ENCODE results near the gene TUBGCP3.
"Not testable (repeated sequence)": the region's sequence is repeated elsewhere in the genome, so short reads cannot be mapped to it uniquely, and the experiment has no call there.

Gene TUBGCP3

GRCh38 chr13:112587764-112588489, at the start of gene TUBGCP3:
TUBGCP3 (minus strand) TSS chr13:112588153; CDS start chr13:112587980, 173 bp downstream.
- peak within 1 kb of the TSS; percentile 94 for H3K9ac ChIP-seq (ENCODE audit: insufficient read length, low read depth)
- no peaks in the 10 kb centered on the region for H3K27me3 ChIP-seq (ENCODE audit: insufficient read depth, insufficient read length)
- no peaks in the 10 kb centered on the region for H3K4me1 ChIP-seq (ENCODE audit: insufficient read depth, insufficient read length)
- peak; percentile 61 for DNase-seq (ENCODE audit: low read depth, low spot score)
- H3K4me3 ChIP-seq (ENCODE audit: insufficient read length, low read depth): peak within 1 kb of the TSS; percentile 85
- H3K36me3 ChIP-seq (ENCODE audit: insufficient read depth, insufficient read length, low read length): peaks cover 3% of the 10 kb centered on the region
- H3K9me3 ChIP-seq (ENCODE audit: insufficient read depth, low read length): 0 out of 2 replicates have a peak, but pooled peaks cover 6% of the 10 kb centered on the region
- TF ChIP-seq SUZ12 (IDR thresholded peaks at IDR 0.05; ENCODE audit: extremely low read depth, insufficient read depth, insufficient read length): no peak
- TF ChIP-seq YY1 (IDR thresholded peaks at IDR 0.05; ENCODE audit: insufficient read depth, insufficient read length): peak; percentile 68

- DNase-seq (ENCODE audit: low read depth, low spot score): no peak
- peaks cover 25% of the 10 kb centered on the region for H3K27me3 ChIP-seq (ENCODE audit: insufficient read depth, insufficient read length)
- H3K9ac ChIP-seq (ENCODE audit: insufficient read length, low read depth): no peak overlapping the region
- TF ChIP-seq ZNF274 (IDR thresholded peaks at IDR 0.05; ENCODE audit: low read depth, low read length): no peak
- H3K4me1 ChIP-seq (ENCODE audit: insufficient read depth, insufficient read length): no peaks in the 10 kb centered on the region
- H3K36me3 ChIP-seq (ENCODE audit: insufficient read depth, insufficient read length, low read length): no peaks in the 10 kb centered on the region
- no peaks in the 10 kb centered on the region for H3K9me3 ChIP-seq (ENCODE audit: insufficient read depth, low read length)
- no peak overlapping the region for H3K4me3 ChIP-seq (ENCODE audit: insufficient read length, low read depth)
Measured at GRCh38 chr13:112637017-112637801, 49.3 kb upstream of the TUBGCP3 start.

- no peak for TF ChIP-seq ZNF274 (IDR thresholded peaks at IDR 0.05; ENCODE audit: low read depth, low read length)
- TF ChIP-seq SUZ12 (IDR thresholded peaks at IDR 0.05; ENCODE audit: extremely low read depth, insufficient read depth, insufficient read length): no peak
- no peak for TF ChIP-seq YY1 (IDR thresholded peaks at IDR 0.05; ENCODE audit: insufficient read depth, insufficient read length)
- Histone ChIP-seq H3K36me3 (ENCODE audit: insufficient read depth, insufficient read length, low read length) (no peaks in the 10 kb centered on the region), H3K9me3 (ENCODE audit: insufficient read depth, low read length) (no peaks in the 10 kb centered on the region), H3K27me3 (ENCODE audit: insufficient read depth, insufficient read length) (peaks cover 25% of the 10 kb centered on the region), H3K4me1 (ENCODE audit: insufficient read depth, insufficient read length) (no peaks in the 10 kb centered on the region), H3K4me3 (ENCODE audit: insufficient read length, low read depth) (no peak overlapping the region), H3K9ac (ENCODE audit: insufficient read length, low read depth) (no peak overlapping the region)
- no peak for DNase-seq (ENCODE audit: low read depth, low spot score)
Measured at GRCh38 chr13:112636401-112636975, 48.5 kb upstream of the TUBGCP3 start.

- Histone ChIP-seq H3K9ac (ENCODE audit: insufficient read length, low read depth) (no peak overlapping the region), H3K4me3 (ENCODE audit: insufficient read length, low read depth) (no peak overlapping the region), H3K9me3 (ENCODE audit: insufficient read depth, low read length) (no peaks in the 10 kb centered on the region), H3K36me3 (ENCODE audit: insufficient read depth, insufficient read length, low read length) (no peaks in the 10 kb centered on the region), H3K4me1 (ENCODE audit: insufficient read depth, insufficient read length) (no peaks in the 10 kb centered on the region), H3K27me3 (ENCODE audit: insufficient read depth, insufficient read length) (peaks cover 19% of the 10 kb centered on the region)
- DNase-seq (ENCODE audit: low read depth, low spot score): no peak
- no peak for TF ChIP-seq YY1 (IDR thresholded peaks at IDR 0.05; ENCODE audit: insufficient read depth, insufficient read length)
Measured at GRCh38 chr13:112635323-112635722, 47.4 kb upstream of the TUBGCP3 start.

GRCh38 chr13:112634102-112634501, 46.1 kb upstream of the TUBGCP3 start:
- H3K9me3 ChIP-seq (ENCODE audit: insufficient read depth, low read length): no peaks in the 10 kb centered on the region
- no peaks in the 10 kb centered on the region for H3K4me1 ChIP-seq (ENCODE audit: insufficient read depth, insufficient read length)
- H3K36me3 ChIP-seq (ENCODE audit: insufficient read depth, insufficient read length, low read length): no peaks in the 10 kb centered on the region
- H3K9ac ChIP-seq (ENCODE audit: insufficient read length, low read depth): no peak overlapping the region
- H3K4me3 ChIP-seq (ENCODE audit: insufficient read length, low read depth): no peak overlapping the region
- TF ChIP-seq ZNF274 (IDR thresholded peaks at IDR 0.05; ENCODE audit: low read depth, low read length) (no peak), SUZ12 (IDR thresholded peaks at IDR 0.05; ENCODE audit: extremely low read depth, insufficient read depth, insufficient read length) (no peak), YY1 (IDR thresholded peaks at IDR 0.05; ENCODE audit: insufficient read depth, insufficient read length) (no peak)
- DNase-seq (ENCODE audit: low read depth, low spot score): no peak
- peaks cover 6% of the 10 kb centered on the region for H3K27me3 ChIP-seq (ENCODE audit: insufficient read depth, insufficient read length)

GRCh38 chr13:112630226-112630625, 42.3 kb upstream of the TUBGCP3 start:
- H3K9ac ChIP-seq (ENCODE audit: insufficient read length, low read depth); H3K4me3 ChIP-seq (ENCODE audit: insufficient read length, low read depth); DNase-seq (ENCODE audit: low read depth, low spot score); H3K9me3 ChIP-seq (ENCODE audit: insufficient read depth, low read length); H3K36me3 ChIP-seq (ENCODE audit: insufficient read depth, insufficient read length, low read length); H3K4me1 ChIP-seq (ENCODE audit: insufficient read depth, insufficient read length); H3K27me3 ChIP-seq (ENCODE audit: insufficient read depth, insufficient read length): not testable (repeated sequence)

GRCh38 chr13:112629161-112629560, 41.2 kb upstream of the TUBGCP3 start:
- no peak for TF ChIP-seq ZNF274 (IDR thresholded peaks at IDR 0.05; ENCODE audit: low read depth, low read length)
- TF ChIP-seq YY1 (IDR thresholded peaks at IDR 0.05; ENCODE audit: insufficient read depth, insufficient read length): no peak
- TF ChIP-seq SUZ12 (IDR thresholded peaks at IDR 0.05; ENCODE audit: extremely low read depth, insufficient read depth, insufficient read length): no peak
- no peaks in the 10 kb centered on the region for H3K4me1 ChIP-seq (ENCODE audit: insufficient read depth, insufficient read length)
- no peaks in the 10 kb centered on the region for H3K27me3 ChIP-seq (ENCODE audit: insufficient read depth, insufficient read length)
- H3K36me3 ChIP-seq (ENCODE audit: insufficient read depth, insufficient read length, low read length): no peaks in the 10 kb centered on the region
- H3K9ac ChIP-seq (ENCODE audit: insufficient read length, low read depth): no peak overlapping the region
- H3K4me3 ChIP-seq (ENCODE audit: insufficient read length, low read depth): no peak overlapping the region
- no peak for DNase-seq (ENCODE audit: low read depth, low spot score)
- no peaks in the 10 kb centered on the region for H3K9me3 ChIP-seq (ENCODE audit: insufficient read depth, low read length)

- not testable (repeated sequence) for H3K9ac ChIP-seq (ENCODE audit: insufficient read length, low read depth); H3K4me1 ChIP-seq (ENCODE audit: insufficient read depth, insufficient read length); DNase-seq (ENCODE audit: low read depth, low spot score); H3K4me3 ChIP-seq (ENCODE audit: insufficient read length, low read depth); H3K36me3 ChIP-seq (ENCODE audit: insufficient read depth, insufficient read length, low read length); H3K9me3 ChIP-seq (ENCODE audit: insufficient read depth, low read length); H3K27me3 ChIP-seq (ENCODE audit: insufficient read depth, insufficient read length)
Measured at GRCh38 chr13:112627613-112628012, 39.7 kb upstream of the TUBGCP3 start.
